ENCODE results near the gene PHKA2.

DNA sequence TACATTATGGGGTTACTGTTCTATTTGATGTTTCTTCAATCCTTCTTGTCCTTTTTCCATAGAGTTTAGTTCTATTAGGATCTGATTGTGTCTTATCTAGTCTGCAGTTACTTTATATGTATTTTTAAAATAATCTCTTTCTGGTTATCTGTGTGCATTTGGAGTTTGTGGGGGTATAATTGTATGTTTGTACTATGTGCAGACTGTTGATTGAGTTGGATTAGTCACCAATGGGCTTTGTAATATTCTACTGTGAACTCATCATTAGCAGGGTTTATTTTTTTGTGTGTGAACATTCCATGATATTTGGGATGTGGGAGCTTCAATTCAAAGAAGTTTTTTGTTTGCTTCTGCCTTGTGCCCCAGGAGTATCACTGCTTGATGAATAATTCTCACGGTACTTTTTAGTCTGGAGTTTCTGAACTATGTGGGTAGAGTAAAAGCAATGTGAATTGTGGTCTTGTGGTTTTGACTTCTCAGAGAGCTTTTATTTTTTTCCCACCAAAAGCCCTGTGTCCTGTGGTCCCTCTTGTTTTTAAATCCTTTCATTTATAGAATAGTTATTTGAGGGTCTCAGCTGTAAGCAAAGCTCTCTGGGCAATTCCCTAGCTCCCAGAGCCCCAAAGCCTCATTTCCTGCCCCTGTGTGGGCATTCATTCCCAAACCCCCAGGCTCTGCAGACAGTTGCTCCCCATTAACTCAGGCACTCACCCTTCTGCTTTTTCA is 127.8 kb downstream of the PHKA2 start:
- TF ChIP-seq, protein P1, sequence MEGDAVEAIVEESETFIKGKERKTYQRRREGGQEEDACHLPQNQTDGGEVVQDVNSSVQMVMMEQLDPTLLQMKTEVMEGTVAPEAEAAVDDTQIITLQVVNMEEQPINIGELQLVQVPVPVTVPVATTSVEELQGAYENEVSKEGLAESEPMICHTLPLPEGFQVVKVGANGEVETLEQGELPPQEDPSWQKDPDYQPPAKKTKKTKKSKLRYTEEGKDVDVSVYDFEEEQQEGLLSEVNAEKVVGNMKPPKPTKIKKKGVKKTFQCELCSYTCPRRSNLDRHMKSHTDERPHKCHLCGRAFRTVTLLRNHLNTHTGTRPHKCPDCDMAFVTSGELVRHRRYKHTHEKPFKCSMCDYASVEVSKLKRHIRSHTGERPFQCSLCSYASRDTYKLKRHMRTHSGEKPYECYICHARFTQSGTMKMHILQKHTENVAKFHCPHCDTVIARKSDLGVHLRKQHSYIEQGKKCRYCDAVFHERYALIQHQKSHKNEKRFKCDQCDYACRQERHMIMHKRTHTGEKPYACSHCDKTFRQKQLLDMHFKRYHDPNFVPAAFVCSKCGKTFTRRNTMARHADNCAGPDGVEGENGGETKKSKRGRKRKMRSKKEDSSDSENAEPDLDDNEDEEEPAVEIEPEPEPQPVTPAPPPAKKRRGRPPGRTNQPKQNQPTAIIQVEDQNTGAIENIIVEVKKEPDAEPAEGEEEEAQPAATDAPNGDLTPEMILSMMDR (conservative IDR thresholded peaks at IDR 0.05; ENCODE audit: low read length): no peak
- no peak for TF ChIP-seq EZH2phosphoT487 (IDR thresholded peaks at IDR 0.05; ENCODE audit: borderline replicate concordance)

Measured in Loucy (cell line).